GM21619 (cell line): ENCODE results near the gene APEH.
A peak's percentile ranks its signal among the peaks of the same experiment; 100 is the strongest.

Experiments
- ATAC-seq: cut with Tn5 transposase; IDR thresholded peaks from one replicate; pipeline ENCODE4 v1.9.1; 2021; ENCODE audit not compliant: unreplicated experiment

The APEH gene

DNA sequence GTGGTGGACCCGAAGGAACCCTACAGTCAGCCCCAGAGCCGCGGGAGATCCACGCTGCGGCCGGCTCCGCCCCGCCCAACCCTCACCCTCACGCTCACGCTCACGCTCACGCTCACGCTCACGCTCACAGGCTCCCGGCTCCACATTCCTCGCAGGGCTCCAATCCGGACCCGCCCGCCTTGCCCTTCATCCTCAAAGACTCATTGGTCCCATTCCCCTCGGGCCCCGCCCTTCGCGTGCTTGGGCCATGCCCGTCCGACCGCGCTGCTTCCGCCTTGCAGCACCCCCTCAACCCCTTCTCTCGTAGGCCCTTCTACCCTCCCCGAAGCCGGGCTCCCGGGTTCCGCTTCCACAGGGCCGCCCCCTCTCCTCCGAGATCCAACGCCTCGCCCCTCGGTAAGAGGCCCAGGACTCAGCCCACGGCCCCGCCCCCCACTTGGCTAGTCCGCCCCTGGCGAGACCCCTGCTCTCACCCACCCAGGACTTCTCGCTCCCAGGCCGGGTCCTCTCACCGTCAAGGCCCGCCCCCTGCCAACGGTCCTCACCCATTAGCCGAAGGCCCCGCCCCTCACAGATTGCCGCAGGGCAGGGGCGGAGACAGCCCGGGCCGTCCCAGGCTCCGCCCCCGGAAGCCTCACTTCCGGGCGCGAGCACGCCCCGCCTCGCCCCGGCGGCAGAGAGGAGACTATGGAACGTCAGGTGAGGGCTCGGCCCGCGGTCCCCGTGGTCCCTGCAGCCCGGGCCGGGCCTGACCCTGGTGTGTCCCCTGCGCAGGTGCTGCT, at the start of gene APEH:
Gene APEH, plus strand, starts transcription at position 637 of the 782 bp plus-strand sequence. Its CDS starts 51 bp downstream, at position 688.
- ATAC-seq, result peak; percentile 79

DNA sequence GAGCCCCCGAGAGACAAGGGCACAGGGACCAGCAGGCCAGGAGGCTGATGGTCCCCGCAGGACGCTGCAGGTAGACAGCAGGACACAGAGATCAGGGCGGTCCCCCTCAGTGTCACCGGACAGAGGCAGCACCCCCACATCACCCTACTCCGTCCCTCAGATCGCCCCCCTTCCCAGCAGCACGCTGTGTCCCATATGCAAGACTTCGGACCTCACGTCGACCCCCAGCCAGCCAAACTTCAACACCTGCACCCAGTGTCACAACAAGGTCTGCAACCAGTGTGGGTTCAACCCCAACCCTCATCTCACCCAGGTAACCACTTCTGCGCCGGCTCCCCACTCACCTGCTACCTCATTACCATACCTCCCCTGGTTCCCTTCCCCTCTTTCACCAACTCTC, 49.1 kb upstream of the APEH start:
- ATAC-seq, result no peak

DNA sequence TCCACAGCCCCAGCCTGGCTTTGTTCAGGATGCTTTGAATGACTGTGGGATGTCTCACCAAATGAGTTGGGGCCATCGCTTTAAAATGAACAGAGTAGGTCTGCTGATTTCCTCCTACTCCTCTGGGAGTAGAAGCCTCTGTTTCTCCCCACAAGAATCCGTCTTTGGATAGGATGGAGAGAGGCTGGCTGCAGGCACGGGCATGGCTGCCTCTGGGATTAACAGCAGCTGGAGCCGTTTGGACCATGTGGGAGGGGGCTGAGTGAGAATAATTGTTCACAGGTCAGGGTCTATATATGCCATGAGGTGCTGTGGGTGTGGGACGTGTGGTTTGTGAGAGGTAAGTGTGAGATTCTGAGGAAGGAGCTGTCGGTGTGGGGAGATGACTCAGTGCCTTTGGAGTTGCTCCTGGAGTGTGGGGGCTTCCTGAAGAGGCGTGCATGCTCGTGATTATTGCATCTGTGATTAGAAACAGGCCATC, 48.0 kb upstream of the APEH start:
- ATAC-seq, result no peak

GRCh38 chr3:49626796-49627195, 47.4 kb upstream of the APEH start:
- no peak for ATAC-seq

DNA sequence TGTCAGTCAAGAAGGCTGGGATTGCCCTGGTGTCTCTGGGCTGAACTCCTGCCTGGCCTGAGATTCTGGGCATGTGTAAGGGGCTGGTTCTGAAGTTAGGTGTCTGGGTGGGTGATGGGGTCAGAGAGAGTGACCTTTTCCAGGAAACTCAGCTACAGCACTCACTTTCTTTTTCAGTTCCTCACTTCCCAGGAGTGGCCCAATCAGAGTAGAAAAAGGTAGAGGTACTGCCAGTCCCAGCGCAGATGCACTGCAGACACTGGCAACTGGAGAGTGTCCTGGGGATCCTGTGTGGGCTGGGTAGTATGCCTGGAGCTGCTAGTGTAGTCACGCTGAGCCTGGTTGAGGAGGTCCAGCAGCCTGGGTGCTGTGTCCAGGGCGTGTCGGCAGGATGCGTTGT, 46.5 kb upstream of the APEH start:
- no peak for ATAC-seq

- no peak for ATAC-seq
Measured at GRCh38 chr3:49628249-49628648, 45.9 kb upstream of the APEH start.

DNA sequence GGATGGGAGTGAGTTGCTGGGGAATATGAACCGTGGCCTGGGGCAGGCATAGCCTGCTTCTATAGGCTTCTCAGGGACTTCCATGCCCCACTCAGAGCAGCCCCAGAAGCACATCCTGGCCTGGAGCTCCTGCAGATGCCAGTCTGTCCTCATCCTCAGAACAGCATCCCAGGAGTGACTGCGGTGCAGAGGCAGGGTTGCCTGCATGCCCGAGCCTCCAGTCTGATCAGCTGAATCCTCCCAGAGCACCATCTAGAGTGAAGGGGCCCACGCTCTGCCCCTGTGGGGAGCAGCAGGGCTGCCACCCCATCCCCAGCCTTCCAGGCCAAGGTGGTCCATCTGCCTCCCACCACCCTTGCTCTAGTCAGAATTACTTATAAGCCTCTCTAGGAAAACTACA, 44.7 kb upstream of the APEH start:
- ATAC-seq, result no peak

DNA sequence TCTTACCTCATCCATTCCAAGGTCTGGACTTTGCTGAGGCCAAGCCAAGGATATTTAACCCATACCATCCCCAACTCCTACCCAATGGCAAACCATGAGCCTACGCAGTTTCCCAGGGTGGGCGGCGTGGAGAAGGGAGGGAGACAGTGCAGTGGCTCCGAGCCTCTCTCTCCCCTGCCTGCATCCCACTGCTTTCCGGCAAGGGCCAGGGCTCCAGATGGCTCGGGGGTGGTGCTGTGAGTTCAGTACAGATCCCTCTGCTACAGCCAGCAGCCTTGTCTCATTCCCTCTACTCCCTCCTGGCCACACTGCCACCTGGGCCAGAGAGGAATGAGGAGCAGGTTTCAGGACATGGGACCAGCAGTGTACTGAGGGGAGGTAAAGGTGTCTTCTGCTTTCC, 44.3 kb upstream of the APEH start:
- no peak for ATAC-seq

- ATAC-seq, result no peak
Measured at GRCh38 chr3:49630784-49631183, 43.4 kb upstream of the APEH start.

- no peak for ATAC-seq
Measured at GRCh38 chr3:49634736-49635135, 39.4 kb upstream of the APEH start.

- ATAC-seq, result no peak
Measured at GRCh38 chr3:49636883-49637609, 37.1 kb upstream of the APEH start.

DNA sequence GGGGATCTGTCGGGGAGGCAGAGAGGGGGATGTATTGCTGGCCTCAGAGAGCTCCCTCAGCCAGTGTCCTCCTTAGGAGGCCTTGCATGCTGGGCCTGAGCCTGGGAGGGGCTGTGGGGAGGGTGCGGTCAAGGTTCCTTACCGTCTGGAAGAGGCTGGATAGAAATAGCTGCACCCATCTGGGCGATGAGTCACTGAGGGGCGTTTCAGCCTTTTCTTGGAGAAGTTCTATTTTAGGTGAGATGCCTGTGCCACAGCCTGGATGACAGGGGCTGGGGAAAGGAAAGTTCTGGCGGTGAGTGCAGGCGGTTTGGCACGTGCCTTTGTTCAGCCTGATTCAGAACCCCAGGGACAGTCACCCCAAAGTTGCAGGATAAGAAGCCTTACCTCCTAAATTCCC, 35.7 kb upstream of the APEH start:
- ATAC-seq, result no peak

- no peak for ATAC-seq
Measured at GRCh38 chr3:49639551-49639950, 34.6 kb upstream of the APEH start.

DNA sequence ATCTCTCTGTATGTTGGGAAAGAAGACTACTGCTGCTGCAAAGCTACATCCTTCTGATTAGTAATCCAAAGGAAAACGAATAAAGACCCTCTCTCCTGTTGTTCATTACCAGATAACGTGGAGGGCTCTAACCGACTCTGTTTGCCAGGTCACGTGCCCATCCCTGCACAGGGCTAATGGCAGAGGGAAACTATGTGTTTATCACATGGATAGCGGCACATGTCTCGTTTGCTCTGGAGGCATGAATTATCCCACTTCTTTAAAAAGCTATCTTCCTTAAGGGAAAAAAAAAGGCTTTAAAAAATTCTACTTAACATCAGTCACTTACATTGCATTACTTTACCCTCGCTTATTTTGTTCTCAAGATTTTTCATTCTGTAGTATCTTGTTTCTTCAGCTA, 32.9 kb upstream of the APEH start:
- ATAC-seq, result no peak

GRCh38 chr3:49641921-49642707, 32.0 kb upstream of the APEH start:
- no peak for ATAC-seq

- ATAC-seq, result no peak
Measured at GRCh38 chr3:49642708-49643145, 31.4 kb upstream of the APEH start.

DNA sequence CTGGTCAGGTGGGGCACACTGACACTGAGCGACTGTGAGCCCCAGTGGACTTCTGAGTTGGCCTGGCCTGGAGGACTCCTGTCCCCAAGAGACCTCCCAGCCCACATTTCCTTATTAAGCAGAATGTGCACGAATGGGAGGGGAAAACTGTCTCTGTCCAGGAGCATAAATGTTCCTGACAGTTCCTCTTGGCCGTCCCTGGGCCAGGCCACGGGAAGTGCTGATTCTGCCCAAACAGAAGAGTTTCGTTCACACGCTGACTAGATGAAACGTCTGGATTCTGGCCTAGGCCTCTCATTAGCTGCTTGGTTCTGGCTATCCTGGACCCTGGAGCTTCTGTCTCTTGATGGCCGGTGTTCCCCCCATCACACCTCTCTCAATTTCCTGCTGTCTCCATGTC, 29.5 kb upstream of the APEH start:
- ATAC-seq, result no peak

- no peak for ATAC-seq
Measured at GRCh38 chr3:49646236-49646635, 27.9 kb upstream of the APEH start.

DNA sequence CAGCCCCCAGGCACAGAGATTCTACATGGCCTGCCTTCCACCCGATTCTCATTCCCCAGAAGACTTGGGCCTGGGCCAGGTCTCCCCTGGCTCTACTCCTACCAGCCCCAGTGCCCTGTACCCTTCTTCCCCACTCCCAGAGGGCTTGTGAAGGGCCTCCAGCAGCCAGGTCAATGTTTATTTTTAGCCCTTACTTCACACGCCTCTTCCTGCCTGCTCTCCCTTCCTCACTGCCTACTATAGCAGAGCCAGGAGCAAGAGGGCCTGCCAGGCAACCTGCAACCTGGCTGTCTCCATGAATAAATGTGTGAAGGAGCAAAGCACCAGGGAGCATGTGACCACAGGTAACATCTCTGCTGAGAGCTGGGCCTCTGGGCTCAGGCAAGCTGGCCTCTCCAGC, 26.4 kb upstream of the APEH start:
- no peak for ATAC-seq

DNA sequence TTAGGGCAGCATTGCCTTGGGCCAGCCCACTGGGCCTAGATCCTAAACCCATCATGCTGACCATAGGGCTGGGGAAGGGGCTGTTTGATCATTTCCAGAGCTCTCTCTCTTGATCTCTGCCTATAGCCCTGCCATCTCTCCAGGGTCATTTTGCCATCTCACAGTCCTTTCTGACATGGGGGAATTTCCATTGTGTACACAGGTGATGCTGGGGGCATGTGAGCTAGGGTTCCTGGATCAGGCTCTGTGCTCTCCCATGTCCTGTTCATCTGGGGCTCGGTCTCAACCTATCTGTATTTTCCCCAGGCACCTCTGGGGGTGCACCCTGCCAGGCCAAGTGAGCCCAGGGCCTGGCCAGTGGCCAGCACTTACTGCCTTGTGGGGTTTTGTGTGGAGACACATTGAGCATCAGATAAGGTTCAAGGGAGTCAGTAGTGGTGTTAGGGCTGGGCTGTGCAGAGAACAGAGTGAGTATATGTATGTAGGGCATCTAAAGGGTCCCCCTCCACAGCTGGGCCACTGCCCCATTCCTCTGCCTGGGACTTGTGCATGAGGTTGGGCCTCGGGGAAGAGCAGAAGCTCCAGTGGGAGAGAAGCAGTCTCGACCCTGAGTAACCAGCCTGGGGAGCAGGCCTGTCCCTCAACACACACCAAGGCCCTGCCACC, 25.7 kb upstream of the APEH start:
- no peak for ATAC-seq

DNA sequence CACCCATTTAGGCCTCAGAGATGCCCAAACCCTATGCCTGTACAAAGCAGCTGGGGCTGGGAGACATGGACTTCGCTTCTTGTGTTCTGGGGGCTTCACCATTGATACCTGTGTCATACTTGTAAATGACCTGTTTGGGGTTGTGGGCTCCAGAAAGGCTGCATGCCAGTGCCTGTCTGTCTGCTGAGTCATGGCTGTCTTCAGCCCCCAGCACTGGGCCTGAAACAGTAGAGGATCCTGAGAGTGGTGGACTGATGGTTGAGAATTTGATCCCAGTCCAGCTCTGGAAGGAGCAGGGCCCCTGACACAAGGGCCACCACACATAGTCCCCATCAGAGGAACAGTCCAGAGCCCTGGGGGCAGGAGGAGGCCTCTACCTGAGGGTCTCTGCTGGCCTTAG, 24.6 kb upstream of the APEH start:
- ATAC-seq, result no peak
